Testis (tissue), 2 donors: ENCODE measurements around the gene NCKAP5.

Source experiments
- CTCF ChIP-seq, 3 experiments: fragments of 450-650 bp in 2 of 3; fragments of 200-600 bp in 1 of 3; sonication (generic) in 1 of 3; IDR thresholded peaks; one replicate each; pipeline ENCODE4 v1.5.1; 2016 to 2019; ENCODE audit warnings: antibody characterized with exemption in 3 of 3, mild to moderate bottlenecking in 2 of 3, moderate library complexity in 1 of 3
- POLR2A ChIP-seq: fragments of 450-650 bp; IDR thresholded peaks from one replicate; pipeline ENCODE4 v1.6.1; 2017; ENCODE audit warnings: antibody characterized with exemption, mild to moderate bottlenecking, moderate library complexity

DNA sequence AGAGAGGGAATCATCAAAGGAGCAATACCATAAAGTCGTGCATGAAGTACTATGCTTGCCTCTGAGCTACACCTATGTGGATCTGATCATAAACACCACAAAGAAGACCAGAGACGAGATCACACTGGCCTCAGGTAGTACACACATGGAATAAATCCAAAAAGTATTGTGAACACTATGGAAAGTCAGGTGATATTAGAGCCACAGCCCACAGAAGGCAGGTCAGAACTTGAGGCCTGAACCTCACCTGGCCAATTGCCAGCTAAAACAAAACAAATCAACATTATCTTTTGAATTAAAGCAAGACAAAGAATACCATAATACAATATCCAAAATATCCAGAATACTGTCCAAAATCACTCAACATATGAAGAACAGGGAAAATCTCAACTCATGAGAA is 371.1 kb downstream of the NCKAP5 start:
- TF ChIP-seq CTCF (IDR thresholded peaks at IDR 0.05) (no peak), POLR2A (no peak)
